Ovary (tissue), 9 donors: ENCODE results near the gene RBM3. TPM values are rescaled to one million over a fixed set of nuclear protein-coding genes. Genes with fewer than 3 reads are reported as not detected.

ENCODE experiments used
- DNase-seq, 5 donors: peaks; one replicate each; pipeline ENCODE4 v3.0.0-alpha.2; 2019 to 2020
- H3K27ac ChIP-seq, 2 donors: fragments of 200-600 bp; one replicate each; pipeline versions ENCODE4 v1.5.1 to v1.8.0; 2019 to 2022
- H3K27me3 ChIP-seq: fragments of 200-600 bp; one replicate; pipeline ENCODE4 v1.8.0; 2022
- H3K36me3 ChIP-seq: fragments of 200-600 bp; sonication (generic); one replicate; pipeline ENCODE4 v1.5.1; 2019
- H3K4me1 ChIP-seq: one replicate; pipeline ENCODE4 v1.8.1; 2013; ENCODE audit warnings: mild to moderate bottlenecking, moderate library complexity; ENCODE audit not compliant: insufficient read depth
- H3K4me3 ChIP-seq: fragments of 200-600 bp; sonication (generic); one replicate; pipeline ENCODE4 v1.5.1; 2017
- H3K9me3 ChIP-seq, 2 donors: fragments of 200-600 bp in 1 of 2; sonication (generic) in 1 of 2; one replicate each; pipeline versions ENCODE4 v1.5.1 to v1.8.1; 2013 to 2019; ENCODE audit warnings: mild to moderate bottlenecking in 1 of 2, moderate library complexity in 1 of 2
- CTCF ChIP-seq, 3 donors: fragments of 450-650 bp in 2 of 3; fragments of 200-600 bp in 1 of 3; IDR thresholded peaks; one replicate each; pipeline versions ENCODE4 v1.5.1 to v1.8.0; 2016 to 2022; ENCODE audit warnings: antibody characterized with exemption in 3 of 3, mild to moderate bottlenecking in 1 of 3
- EP300 ChIP-seq: sonication (generic); formaldehyde crosslinking; IDR thresholded peaks from one replicate; pipeline ENCODE4 v1.6.1; 2017; ENCODE audit warnings: antibody characterized with exemption
- POLR2A ChIP-seq: fragments of 450-650 bp; IDR thresholded peaks from one replicate; pipeline ENCODE4 v1.6.1; 2017; ENCODE audit warnings: antibody characterized with exemption, mild to moderate bottlenecking, moderate library complexity
- WGBS, 3 donors: extraction: QIAGEN DNeasy Blood & Tissue Kit in 1 of 3; methylation state at CpG; one replicate each; pipeline versions ENCODE4 v1.1.5 to v1.1.7; 2013 to 2017; 5-methylcytosine and 5-hydroxymethylcytosine counted together
- intact Hi-C, 4 donors: fragments of 100-400 bp; cut with DNase I; formaldehyde crosslinking; loops; one replicate each; pipeline versions ENCODE4 v1.11.0 to v1.15.1; 2022 to 2023
- polyA plus RNA-seq, 2 donors: library from polyadenylated mRNA; stranded (reverse); fragments of 200-250 nt in 1 of 2; fragments of 350-450 nt in 1 of 2; fragmentation: Illumina TruSeq in 1 of 2; extraction: RNeasy Lipid Tissue Mini Kit (QIAGEN cat#74804) in 1 of 2; gene quantifications; one replicate each; pipeline ENCODE4 v1.2.3, GENCODE V29; 2013 to 2014
- total RNA-seq, 7 donors: library from RNA; depleted of rRNA in 2 of 7; stranded (reverse); fragments of >200 nt in 2 of 7; fragmentation: NEBNext Ultra II Directional in 3 of 7; extraction: Animal tissue kit (Norgen Biotek cat#: 25700) in 3 of 7; gene quantifications; one replicate each; pipeline versions ENCODE4 v1.1.0 to v1.2.4, GENCODE V29; 2016 to 2023
- donor health status: DM: no; HTN: no; CAD: no; lungs with moderate emphysema.
- donor health status: DM: no; HTN: no; CAD: no.
- donor health status: Bipolar disorder and iron deficiency.
- donor health status: DM: yes; HTN: yes; CAD: no.
- donor health status: DM: no; HTN: no; CAD: no.
- donor health status: DM: yes; HTN: yes; CAD: no.

Gene RBM3
- total and polyA plus RNA-seq, 9 donors, result 103 to 421 (median 153) TPM

- no peak overlapping the region for H3K27ac ChIP-seq
- DNase-seq, result no peak
- TF ChIP-seq CTCF (IDR thresholded peaks at IDR 0.05) (no peak), POLR2A (no peak), EP300 (no peak)
- H3K9me3 ChIP-seq, result no peaks in the 10 kb centered on the region
- intact Hi-C loops, result no loop called here
- WGBS, 3 donors, result 63 to 67% (median 67%) methylated on average over 1 of the region's 1 CpG
- H3K4me3 ChIP-seq, result no peak overlapping the region
- no peaks in the 10 kb centered on the region for H3K36me3 ChIP-seq
- H3K27me3 ChIP-seq, result no peaks in the 10 kb centered on the region
- H3K4me1 ChIP-seq, result no peaks in the 10 kb centered on the region
Measured at GRCh38 chrX:48569958-48570357, 4.3 kb upstream of the RBM3 start.

- intact Hi-C loops, result no loop called here
- Histone ChIP-seq H3K27ac (peak overlapping the region; percentile 93 to 95), H3K9me3 (no peaks in the 10 kb centered on the region), H3K36me3 (no peaks in the 10 kb centered on the region), H3K4me1 (no peaks in the 10 kb centered on the region), H3K27me3 (no peaks in the 10 kb centered on the region), H3K4me3 (peak overlapping the region; percentile 75)
- DNase-seq, result peak; percentile 48 to 69 (median 54)
- TF ChIP-seq CTCF (IDR thresholded peaks at IDR 0.05) (no peak), POLR2A (no peak), EP300 (no peak)
- 51 to 56% (median 53%) methylated on average over 19 of the region's 19 CpGs for WGBS, 3 donors
Measured at GRCh38 chrX:48573690-48574269, 504 bp upstream of the RBM3 start.

GRCh38 chrX:48575642-48576041 is 1.4 kb downstream of the RBM3 start:
- H3K4me3 ChIP-seq, result peak overlapping the region; percentile 75
- H3K27me3 ChIP-seq, result no peaks in the 10 kb centered on the region
- H3K4me1 ChIP-seq, result no peaks in the 10 kb centered on the region
- TF ChIP-seq CTCF (IDR thresholded peaks at IDR 0.05) (no peak), POLR2A (no peak), EP300 (no peak)
- WGBS, 3 donors, result 70 to 72% (median 70%) methylated on average over 13 of the region's 13 CpGs
- DNase-seq, result no peak
- H3K27ac ChIP-seq, result peak overlapping the region; percentile 93 to 95
- intact Hi-C loops, result no loop called here
- no peaks in the 10 kb centered on the region for H3K9me3 ChIP-seq
- no peaks in the 10 kb centered on the region for H3K36me3 ChIP-seq

GRCh38 chrX:48576108-48576507 is 1.8 kb downstream of the RBM3 start:
- Histone ChIP-seq H3K9me3 (no peaks in the 10 kb centered on the region), H3K27me3 (no peaks in the 10 kb centered on the region), H3K4me3 (no peak overlapping the region), H3K27ac (no peak overlapping the region), H3K36me3 (no peaks in the 10 kb centered on the region), H3K4me1 (no peaks in the 10 kb centered on the region)
- no peak for DNase-seq
- intact Hi-C loops, result no loop called here
- WGBS, 3 donors, result 59 to 64% (median 64%) methylated on average over 6 of the region's 6 CpGs
- TF ChIP-seq POLR2A, result no peak
- TF ChIP-seq CTCF (IDR thresholded peaks at IDR 0.05), result no peak
- no peak for TF ChIP-seq EP300
